ENCODE results near the gene GOLGA8T. TPM values are rescaled to one million over a fixed set of nuclear protein-coding genes. Genes with fewer than 3 reads are reported as not detected.
"Not testable (repeated sequence)": the region's sequence is repeated elsewhere in the genome, so short reads cannot be mapped to it uniquely, and the experiment has no call there.

GOLGA8T gene
- total and polyA plus RNA-seq, 2 of the 8 experiments (the other 6 are each of a cell fraction or from before 2014, with no cell fraction given), result 0.03 to 1.0 TPM

- H3K23ac ChIP-seq (ENCODE audit: insufficient read length); H2BK5ac ChIP-seq (ENCODE audit: low read depth, low read length); H3K14ac ChIP-seq (ENCODE audit: insufficient read length); POLR2A ChIA-PET (ENCODE audit: partially characterized antibody); H4K91ac ChIP-seq (replicated peaks; ENCODE audit: insufficient read length, low read length); H4K20me1 ChIP-seq (replicated peaks in 1 of 2; ENCODE audit: control insufficient read depth in 1 of 2, insufficient read depth in 2 of 2, low read length in 2 of 2); FAIRE-seq; H3K9me3 ChIP-seq (ENCODE audit: insufficient read depth in 2 of 2, low read depth in 1 of 2, low read length in 1 of 2); H3K9ac ChIP-seq (replicated peaks in 1 of 4; ENCODE audit: extremely low read depth in 1 of 4, low read depth in 3 of 4, low read length in 3 of 4); H2AK5ac ChIP-seq (ENCODE audit: low read depth, low read length); H2BK12ac ChIP-seq (ENCODE audit: low read depth, low read length); DNase-seq (ENCODE audit: low read depth in 1 of 2, low spot score in 2 of 2); H3K27me3 ChIP-seq (replicated peaks in 1 of 4; ENCODE audit: control insufficient read depth in 3 of 4, extremely low read depth in 1 of 4, insufficient read depth in 3 of 4, low read length in 3 of 4); H3K56ac ChIP-seq (replicated peaks; ENCODE audit: insufficient read length, low read depth, low read length); H3K4me2 ChIP-seq (ENCODE audit: insufficient read depth in 1 of 2, low read depth in 2 of 2, low read length in 2 of 2); H2BK20ac ChIP-seq (ENCODE audit: low read length); H3K4me1 ChIP-seq (replicated peaks in 1 of 4; ENCODE audit: control insufficient read depth in 3 of 4, insufficient read depth in 4 of 4, low read length in 3 of 4); H3K27ac ChIP-seq (ENCODE audit: low read depth, low read length); H3K4me3 ChIP-seq (ENCODE audit: extremely low read depth in 1 of 4, insufficient read depth in 2 of 4, low read depth in 3 of 4, low read length in 4 of 4); H3K36me3 ChIP-seq (ENCODE audit: control insufficient read depth in 2 of 4, insufficient read depth in 4 of 4, low read length in 3 of 4); H4K5ac ChIP-seq (ENCODE audit: insufficient read length, low read depth, low read length); CTCF ChIA-PET (ENCODE audit: partially characterized antibody); H3K23me2 ChIP-seq (ENCODE audit: low read depth, low read length); H3K79me2 ChIP-seq (ENCODE audit: control insufficient read depth in 1 of 2, insufficient read depth in 2 of 2, low read length in 2 of 2); H2BK15ac ChIP-seq (ENCODE audit: low read length); H4K8ac ChIP-seq (ENCODE audit: extremely low read depth, insufficient read depth, low read length); H3K18ac ChIP-seq (ENCODE audit: extremely low read depth, low read length); H2AFZ ChIP-seq (ENCODE audit: low read length); H3K79me1 ChIP-seq (ENCODE audit: low read depth, low read length); H2BK120ac ChIP-seq (replicated peaks; ENCODE audit: low read depth, low read length); H3K4ac ChIP-seq (replicated peaks; ENCODE audit: insufficient read length, low read depth, low read length): not testable (repeated sequence)
- 92% methylated on average over 2 of the region's 3 CpGs; no CpG with 5 or more reads in 1 of the 2 experiments for WGBS, 2 experiments (ENCODE audit: extremely low coverage in 1 of 2, insufficient coverage in 1 of 2, insufficient read length in 1 of 2, insufficient replicate concordance in 2 of 2, low coverage in 1 of 2, low lambda C conversion rate in 2 of 2, missing lambda C conversion rate in 1 of 2)
Observed at GRCh38 chr15:30187429-30187828, 52.6 kb downstream of the GOLGA8T start.

- H3K14ac ChIP-seq (ENCODE audit: insufficient read length); H3K4me1 ChIP-seq (replicated peaks in 1 of 4; ENCODE audit: control insufficient read depth in 3 of 4, insufficient read depth in 4 of 4, low read length in 3 of 4); H3K79me1 ChIP-seq (ENCODE audit: low read depth, low read length); H3K56ac ChIP-seq (replicated peaks; ENCODE audit: insufficient read length, low read depth, low read length); H3K23ac ChIP-seq (ENCODE audit: insufficient read length); FAIRE-seq; H2BK12ac ChIP-seq (ENCODE audit: low read depth, low read length); H4K20me1 ChIP-seq (replicated peaks in 1 of 2; ENCODE audit: control insufficient read depth in 1 of 2, insufficient read depth in 2 of 2, low read length in 2 of 2); DNase-seq (ENCODE audit: low read depth in 1 of 2, low spot score in 2 of 2); H4K5ac ChIP-seq (ENCODE audit: insufficient read length, low read depth, low read length); H2BK120ac ChIP-seq (replicated peaks; ENCODE audit: low read depth, low read length); H4K8ac ChIP-seq (ENCODE audit: extremely low read depth, insufficient read depth, low read length); H2BK15ac ChIP-seq (ENCODE audit: low read length); H2AFZ ChIP-seq (ENCODE audit: low read length); H2AK5ac ChIP-seq (ENCODE audit: low read depth, low read length); H3K79me2 ChIP-seq (ENCODE audit: control insufficient read depth in 1 of 2, insufficient read depth in 2 of 2, low read length in 2 of 2); H3K4me3 ChIP-seq (ENCODE audit: extremely low read depth in 1 of 4, insufficient read depth in 2 of 4, low read depth in 3 of 4, low read length in 4 of 4); H2BK5ac ChIP-seq (ENCODE audit: low read depth, low read length); H4K91ac ChIP-seq (replicated peaks; ENCODE audit: insufficient read length, low read length); H3K18ac ChIP-seq (ENCODE audit: extremely low read depth, low read length); H3K4me2 ChIP-seq (ENCODE audit: insufficient read depth in 1 of 2, low read depth in 2 of 2, low read length in 2 of 2); H3K9me3 ChIP-seq (ENCODE audit: insufficient read depth in 2 of 2, low read depth in 1 of 2, low read length in 1 of 2); H3K36me3 ChIP-seq (ENCODE audit: control insufficient read depth in 2 of 4, insufficient read depth in 4 of 4, low read length in 3 of 4); H3K27me3 ChIP-seq (replicated peaks in 1 of 4; ENCODE audit: control insufficient read depth in 3 of 4, extremely low read depth in 1 of 4, insufficient read depth in 3 of 4, low read length in 3 of 4); H3K23me2 ChIP-seq (ENCODE audit: low read depth, low read length); H3K4ac ChIP-seq (replicated peaks; ENCODE audit: insufficient read length, low read depth, low read length); H3K9ac ChIP-seq (replicated peaks in 1 of 4; ENCODE audit: extremely low read depth in 1 of 4, low read depth in 3 of 4, low read length in 3 of 4); H3K27ac ChIP-seq (ENCODE audit: low read depth, low read length); POLR2A ChIA-PET (ENCODE audit: partially characterized antibody); H2BK20ac ChIP-seq (ENCODE audit: low read length); CTCF ChIA-PET (ENCODE audit: partially characterized antibody): not testable (repeated sequence)
- WGBS, 2 experiments (ENCODE audit: extremely low coverage in 1 of 2, insufficient coverage in 1 of 2, insufficient read length in 1 of 2, insufficient replicate concordance in 2 of 2, low coverage in 1 of 2, low lambda C conversion rate in 2 of 2, missing lambda C conversion rate in 1 of 2), result 67% methylated on average over 1 of the region's 1 CpG; no CpG with 5 or more reads in 1 of the 2 experiments
Observed at GRCh38 chr15:30189754-30190153, 54.9 kb downstream of the GOLGA8T start.
